DOHH2 (cell line): ENCODE results near the gene ASPHD1.

ENCODE experiments used
- CTCF ChIP-seq: fragments of 200-600 bp; sonication (generic); IDR thresholded peaks from one replicate; pipeline ENCODE4 v1.5.1; 2014; ENCODE audit warnings: antibody characterized with exemption, mild to moderate bottlenecking, low read depth, low read length; ENCODE audit not compliant: poor library complexity, severe bottlenecking
- EZH2phosphoT487 ChIP-seq: fragments of 200-600 bp; sonication (generic); IDR thresholded peaks from 2 replicates; pipeline ENCODE4 v1.6.1; 2017; ENCODE audit warnings: borderline replicate concordance, mild to moderate bottlenecking, antibody characterized with exemption, low read length, moderate library complexity, mixed read lengths

GRCh38 chr16:29922326-29922725 is 22.0 kb downstream of the ASPHD1 start:
- TF ChIP-seq CTCF = no peak
- TF ChIP-seq EZH2phosphoT487 = no peak
